Endothelial cell of umbilical vein (primary cell): Measurements from ENCODE around the gene FGFRL1. TPM values are rescaled to one million over a fixed set of nuclear protein-coding genes. Genes with fewer than 3 reads are reported as not detected.

ENCODE experiments used
- BruUV-seq: library from RNA; stranded (reverse); fragments of 400-500 nt; replicated peaks from 2 replicates; lab custom pipeline; 2021; lab: Mats Ljungman, UMichigan
- CTCF ChIA-PET: fragments of 300-600, 350-600 bp; sonication (Branson Sonifier 250); formaldehyde crosslinking; loops from one replicate; lab custom pipeline; 2021; ENCODE audit warnings: antibody characterized with exemption, inconsistent platforms; lab: Charles Lee
- POLR2A ChIA-PET: fragments of 300-600, 350-600 bp; sonication (Branson Sonifier 250); formaldehyde crosslinking; loops from one replicate; lab custom pipeline; 2021; ENCODE audit warnings: antibody characterized with exemption, inconsistent platforms; lab: Charles Lee
- DNase-seq: peaks from one replicate; pipeline ENCODE4 v3.0.0-alpha.2; 2011; ENCODE audit warnings: low read depth, low spot score
- FAIRE-seq: peaks from 2 replicates; lab custom pipeline; 2011; peaks lifted over from hg19 to GRCh38; lab: Jason Lieb, UNC
- H2AFZ ChIP-seq: 2 replicates; pipeline ENCODE4 v1.6.0; 2012; ENCODE audit warnings: low read depth, low read length, control low read depth, inconsistent platforms
- H3K27ac ChIP-seq: 2 replicates; pipeline ENCODE4 v1.5.1; 2011; ENCODE audit warnings: low read depth, mild to moderate bottlenecking, control low read depth, low read length, moderate library complexity; ENCODE audit not compliant: insufficient read depth
- H3K27me3 ChIP-seq, 2 experiments: 2 replicates each; pipeline versions ENCODE4 v1.6.0 to v1.6.1; 2011; ENCODE audit warnings: low read length in 2 of 2, mixed read lengths in 1 of 2; ENCODE audit not compliant: control insufficient read depth in 2 of 2, insufficient read depth in 2 of 2
- H3K36me3 ChIP-seq, 2 experiments: 2 replicates in 1 of 2; 3 replicates in 1 of 2; pipeline ENCODE4 v1.5.1; 2011; ENCODE audit warnings: low read length in 2 of 2, mild to moderate bottlenecking in 1 of 2, moderate library complexity in 1 of 2; ENCODE audit not compliant: control insufficient read depth in 2 of 2, insufficient read depth in 2 of 2; ENCODE audit errors: extremely low read depth in 1 of 2
- H3K4me1 ChIP-seq: 3 replicates; pipeline ENCODE4 v1.5.1; 2011; ENCODE audit warnings: mild to moderate bottlenecking, low read length; ENCODE audit not compliant: control insufficient read depth, insufficient read depth; ENCODE audit errors: extremely low read depth
- H3K4me2 ChIP-seq: 2 replicates; pipeline ENCODE4 v1.6.1; 2011; ENCODE audit warnings: low read length, control low read depth, mixed read lengths; ENCODE audit not compliant: insufficient read depth
- H3K4me3 ChIP-seq, 3 experiments: fragments of 200-600 bp in 1 of 3; sonication (generic), shearing (Covaris generic) in 1 of 3; replicated peaks in 1 of 3; 2 replicates each; pipeline ENCODE4 v1.5.1; 2011 to 2016; ENCODE audit warnings: control low read depth in 3 of 3, low read length in 3 of 3, mild to moderate bottlenecking in 2 of 3, inconsistent platforms in 1 of 3, low read depth in 1 of 3, moderate library complexity in 1 of 3; ENCODE audit not compliant: insufficient read depth in 1 of 3
- H3K79me2 ChIP-seq: 2 replicates; pipeline ENCODE4 v1.6.0; 2012; ENCODE audit warnings: low read length, inconsistent platforms; ENCODE audit not compliant: control insufficient read depth, insufficient read depth
- H3K9ac ChIP-seq: replicated peaks from 2 replicates; pipeline ENCODE3; 2011; ENCODE audit warnings: low read length, control low read depth; ENCODE audit not compliant: insufficient read depth; ENCODE audit errors: extremely low read depth
- H3K9me1 ChIP-seq: replicated peaks from 3 replicates; pipeline ENCODE4 v1.6.0; 2011; ENCODE audit warnings: mild to moderate bottlenecking, low read length; ENCODE audit not compliant: control insufficient read depth, insufficient read depth; ENCODE audit errors: extremely low read depth
- H3K9me3 ChIP-seq: replicated peaks from 2 replicates; pipeline ENCODE4 v1.5.1; 2012; ENCODE audit warnings: low read length, inconsistent platforms; ENCODE audit not compliant: control insufficient read depth, insufficient read depth
- H4K20me1 ChIP-seq: replicated peaks from 2 replicates; pipeline ENCODE3; 2011; ENCODE audit warnings: mild to moderate bottlenecking, low read length; ENCODE audit not compliant: control insufficient read depth, insufficient read depth; ENCODE audit errors: extremely low read depth
- EZH2 ChIP-seq: IDR thresholded peaks from 2 replicates; pipeline ENCODE4 v1.6.1; 2012; ENCODE audit warnings: borderline replicate concordance, low read depth, mild to moderate bottlenecking, moderate library complexity, low read length, inconsistent platforms; ENCODE audit not compliant: severe bottlenecking
- FOS ChIP-seq: IDR thresholded peaks from 2 replicates; pipeline ENCODE4 v1.6.1; 2011; ENCODE audit warnings: mild to moderate bottlenecking, low read length, moderate library complexity, borderline replicate concordance; ENCODE audit not compliant: insufficient read depth
- GATA2 ChIP-seq: IDR thresholded peaks from 2 replicates; pipeline ENCODE4 v1.7.0; 2011; ENCODE audit warnings: low read depth, mild to moderate bottlenecking, moderate library complexity, mixed read lengths, low read length; ENCODE audit not compliant: insufficient read length, insufficient read depth
- JUN ChIP-seq: IDR thresholded peaks from 2 replicates; pipeline ENCODE4 v1.6.1; 2011; ENCODE audit warnings: borderline replicate concordance, low read depth; ENCODE audit not compliant: insufficient read length, insufficient read depth
- MYC ChIP-seq: IDR thresholded peaks from one replicate; pipeline ENCODE4 v1.6.1; 2011; ENCODE audit warnings: mild to moderate bottlenecking, low read depth, low read length
- POLR2A ChIP-seq: IDR thresholded peaks from 2 replicates; pipeline ENCODE4 v1.6.1; 2012; ENCODE audit warnings: low read depth, mild to moderate bottlenecking, control low read depth, low read length
- POLR2AphosphoS5 ChIP-seq: IDR thresholded peaks from 2 replicates; pipeline ENCODE4 v1.6.1; 2012; ENCODE audit warnings: low read depth, mild to moderate bottlenecking, control low read depth, low read length, moderate library complexity; ENCODE audit not compliant: insufficient read depth
- dilution Hi-C: fragments of 300-500 bp; cut with MboI; formaldehyde crosslinking; loops from one replicate; pipeline ENCODE4 v1.15.0; 2019; ENCODE audit warnings: low sequenced_read_pairs; ENCODE audit not compliant: extremely low pct_ligation_motif_present
- intact Hi-C: fragments of 100-400 bp; cut with micrococcal nuclease; formaldehyde crosslinking; loops from one replicate; pipeline ENCODE4 v1.10.0; 2022
- polyA plus RNA-seq, 4 experiments: library from polyadenylated mRNA; depleted of rRNA in 3 of 4; stranded (reverse) in 3 of 4; unstranded in 1 of 4; fragments of >200 nt; gene quantifications; 2 replicates each; pipeline versions ENCODE4 v1.2.1 to v1.2.3, GENCODE V29; 2011 to 2012; ENCODE audit warnings: missing spikeins in 1 of 4
- total RNA-seq: library from RNA; stranded (reverse); gene quantifications from 2 replicates; pipeline ENCODE4 v1.2.3, GENCODE V29; 2021
- TF ChIP-seq, protein P1 (sequence below): IDR thresholded peaks from 2 replicates; pipeline ENCODE4 v1.6.1; 2011; ENCODE audit not compliant: insufficient read depth, insufficient read length
- TF ChIP-seq, protein P2 (sequence below), 2 donors: IDR thresholded peaks; 1 replicate in 1 of 2; 2 replicates in 1 of 2; pipeline ENCODE4 v1.5.1; 2011; ENCODE audit warnings: low read length in 2 of 2, mild to moderate bottlenecking in 2 of 2, moderate library complexity in 2 of 2, control low read depth in 1 of 2, inconsistent platforms in 1 of 2, low read depth in 1 of 2; ENCODE audit not compliant: insufficient read depth in 1 of 2; ENCODE audit errors: extremely low read depth in 1 of 2

Gene FGFRL1
- total and polyA plus RNA-seq, 2 donors (not counting 3 experiments of a cell fraction or from before 2014, with no cell fraction given): 33.3 to 74.6 TPM

DNA sequence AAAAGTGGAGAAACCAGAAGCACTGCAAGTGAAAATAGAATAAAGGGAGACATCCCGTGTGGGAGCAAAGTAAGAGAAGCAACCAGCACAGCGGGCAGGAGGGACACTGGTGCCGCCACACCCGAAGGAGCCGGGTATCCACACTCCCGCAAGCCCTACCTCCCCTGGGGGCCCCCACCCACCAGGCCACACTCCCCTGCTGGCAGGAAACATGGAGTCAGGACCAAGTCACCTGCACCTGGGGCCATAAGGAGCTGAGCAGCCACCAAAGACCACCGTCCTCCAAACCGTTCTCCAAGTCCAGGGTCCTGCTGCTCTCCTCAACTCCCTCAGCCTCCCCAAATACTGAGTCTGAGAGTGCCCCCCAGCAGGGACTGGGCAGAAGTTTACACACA, 30.5 kb downstream of the FGFRL1 start:
- peak overlapping the region; percentile 9 for H3K4me2 ChIP-seq

More for the DNA sequence above, 30.5 kb downstream of the FGFRL1 start:
- BruUV-seq: no TSS peak
- Histone ChIP-seq H3K79me2 (no peaks in the 10 kb centered on the region), H4K20me1 (no peaks in the 10 kb centered on the region), H3K9me3 (no peaks in the 10 kb centered on the region), H3K4me3 (no peak overlapping the region), H3K27me3 (no peaks in the 10 kb centered on the region), H3K27ac (no peak overlapping the region), H3K9ac (no peak overlapping the region), H2AFZ (peak overlapping the region; percentile 81), H3K9me1 (no peaks in the 10 kb centered on the region), H3K36me3 (no peaks in the 10 kb centered on the region), H3K4me1 (peaks cover 20% of the 10 kb centered on the region)
- ChIA-PET POLR2A (no interaction called here), CTCF (no interaction called here)
- dilution Hi-C loops: no loop called here
- FAIRE-seq (no peak), DNase-seq (no peak)
- no peak for TF ChIP-seq POLR2A
- TF ChIP-seq POLR2AphosphoS5: no peak
- TF ChIP-seq, protein P1, sequence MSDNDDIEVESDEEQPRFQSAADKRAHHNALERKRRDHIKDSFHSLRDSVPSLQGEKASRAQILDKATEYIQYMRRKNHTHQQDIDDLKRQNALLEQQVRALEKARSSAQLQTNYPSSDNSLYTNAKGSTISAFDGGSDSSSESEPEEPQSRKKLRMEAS: no peak
- TF ChIP-seq EZH2: no peak
- no peak for TF ChIP-seq MYC
- no peak for TF ChIP-seq GATA2
- TF ChIP-seq FOS: no peak
- TF ChIP-seq, protein P2, sequence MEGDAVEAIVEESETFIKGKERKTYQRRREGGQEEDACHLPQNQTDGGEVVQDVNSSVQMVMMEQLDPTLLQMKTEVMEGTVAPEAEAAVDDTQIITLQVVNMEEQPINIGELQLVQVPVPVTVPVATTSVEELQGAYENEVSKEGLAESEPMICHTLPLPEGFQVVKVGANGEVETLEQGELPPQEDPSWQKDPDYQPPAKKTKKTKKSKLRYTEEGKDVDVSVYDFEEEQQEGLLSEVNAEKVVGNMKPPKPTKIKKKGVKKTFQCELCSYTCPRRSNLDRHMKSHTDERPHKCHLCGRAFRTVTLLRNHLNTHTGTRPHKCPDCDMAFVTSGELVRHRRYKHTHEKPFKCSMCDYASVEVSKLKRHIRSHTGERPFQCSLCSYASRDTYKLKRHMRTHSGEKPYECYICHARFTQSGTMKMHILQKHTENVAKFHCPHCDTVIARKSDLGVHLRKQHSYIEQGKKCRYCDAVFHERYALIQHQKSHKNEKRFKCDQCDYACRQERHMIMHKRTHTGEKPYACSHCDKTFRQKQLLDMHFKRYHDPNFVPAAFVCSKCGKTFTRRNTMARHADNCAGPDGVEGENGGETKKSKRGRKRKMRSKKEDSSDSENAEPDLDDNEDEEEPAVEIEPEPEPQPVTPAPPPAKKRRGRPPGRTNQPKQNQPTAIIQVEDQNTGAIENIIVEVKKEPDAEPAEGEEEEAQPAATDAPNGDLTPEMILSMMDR (IDR thresholded peaks at IDR 0.05; ENCODE audit: extremely low read depth in 1 of 2, insufficient read depth in 1 of 2, low read depth in 1 of 2, low read length in 2 of 2): no peak
- no peak for TF ChIP-seq JUN
- intact Hi-C loops: loop anchor here (2.0 kb wide), 1 partner anchor 109 kb away; the partner anchor contains the start of genes GAK and TMEM175
